Neuronal stem cell (in vitro differentiated cells): ENCODE measurements around the gene SIRPA.
"Not testable (repeated sequence)": the region's sequence is repeated elsewhere in the genome, so short reads cannot be mapped to it uniquely, and the experiment has no call there.

Source experiments
- DNase-seq: peaks from one replicate; pipeline ENCODE4 v3.0.0-alpha.2; 2013; ENCODE audit warnings: low spot score
- H2AFZ ChIP-seq: one replicate; pipeline ENCODE4 v1.6.1; 2013; ENCODE audit warnings: mild to moderate bottlenecking, low read length, inconsistent platforms
- H2AK5ac ChIP-seq: 2 replicates; pipeline ENCODE4 v1.6.1; 2013; ENCODE audit warnings: low read depth, mild to moderate bottlenecking, inconsistent platforms, low read length, moderate library complexity, mixed read lengths
- H2BK120ac ChIP-seq: 2 replicates; pipeline ENCODE4 v1.6.1; 2013; ENCODE audit warnings: low read depth, mild to moderate bottlenecking, inconsistent platforms, low read length, moderate library complexity, mixed read lengths
- H2BK12ac ChIP-seq: one replicate; pipeline ENCODE4 v1.6.1; 2013; ENCODE audit warnings: low read length, inconsistent platforms
- H2BK15ac ChIP-seq: 2 replicates; pipeline ENCODE4 v1.6.1; 2013; ENCODE audit warnings: mild to moderate bottlenecking, low read length, inconsistent platforms, mixed read lengths
- H2BK5ac ChIP-seq: one replicate; pipeline ENCODE4 v1.6.1; 2013; ENCODE audit warnings: inconsistent platforms, mild to moderate bottlenecking, low read length, moderate library complexity
- H3K14ac ChIP-seq: one replicate; pipeline ENCODE4 v1.6.1; 2013; ENCODE audit warnings: low read length, inconsistent platforms
- H3K18ac ChIP-seq: 2 replicates; pipeline ENCODE4 v1.6.1; 2013; ENCODE audit warnings: low read length, inconsistent platforms
- H3K23ac ChIP-seq: 2 replicates; pipeline ENCODE4 v1.6.1; 2013; ENCODE audit warnings: low read depth, mild to moderate bottlenecking, mixed read lengths, low read length, inconsistent platforms; ENCODE audit not compliant: poor library complexity
- H3K27ac ChIP-seq: replicated peaks from 3 replicates; pipeline ENCODE4 v1.5.1; 2013; ENCODE audit warnings: low read length, inconsistent platforms
- H3K27me3 ChIP-seq, 3 experiments: 2 replicates each; pipeline ENCODE4 v1.6.1; 2013; ENCODE audit warnings: low read length in 3 of 3, mild to moderate bottlenecking in 2 of 3, inconsistent platforms in 1 of 3, low read depth in 1 of 3, mixed read lengths in 1 of 3, moderate library complexity in 1 of 3; ENCODE audit not compliant: control insufficient read depth in 3 of 3, insufficient read depth in 3 of 3
- H3K36me3 ChIP-seq, 2 donors: replicated peaks in 1 of 2; 2 replicates each; pipeline ENCODE4 v1.6.1; 2013; ENCODE audit warnings: low read length in 2 of 2; ENCODE audit not compliant: control insufficient read depth in 2 of 2, insufficient read depth in 2 of 2
- H3K4ac ChIP-seq: 2 replicates; pipeline ENCODE4 v1.6.1; 2013; ENCODE audit warnings: inconsistent platforms, mild to moderate bottlenecking, low read length, moderate library complexity
- H3K4me1 ChIP-seq, 2 donors: 1 replicate in 1 of 2; 2 replicates in 1 of 2; pipeline ENCODE4 v1.6.1; 2013; ENCODE audit warnings: low read length in 2 of 2, low read depth in 1 of 2; ENCODE audit not compliant: control insufficient read depth in 2 of 2, insufficient read depth in 1 of 2
- H3K4me2 ChIP-seq: one replicate; pipeline ENCODE4 v1.6.1; 2013; ENCODE audit warnings: mild to moderate bottlenecking, low read length, inconsistent platforms; ENCODE audit not compliant: insufficient read depth, poor library complexity, severe bottlenecking
- H3K4me3 ChIP-seq, 2 donors: 2 replicates each; pipeline ENCODE4 v1.5.1; 2013; ENCODE audit warnings: low read length in 2 of 2, mild to moderate bottlenecking in 2 of 2, inconsistent platforms in 1 of 2, moderate library complexity in 1 of 2
- H3K79me1 ChIP-seq: one replicate; pipeline ENCODE4 v1.6.1; 2013; ENCODE audit warnings: low read depth, mild to moderate bottlenecking, inconsistent platforms, low read length, moderate library complexity
- H3K9ac ChIP-seq: one replicate; pipeline ENCODE4 v1.6.1; 2013; ENCODE audit warnings: mild to moderate bottlenecking, low read depth, low read length, inconsistent platforms; ENCODE audit not compliant: poor library complexity
- H3K9me3 ChIP-seq, 2 donors: replicated peaks in 1 of 2; 2 replicates each; pipeline versions ENCODE3 to v1.6.1; 2013; ENCODE audit warnings: low read length in 2 of 2, mild to moderate bottlenecking in 2 of 2, inconsistent platforms in 1 of 2, low read depth in 1 of 2, mixed read lengths in 1 of 2, moderate library complexity in 1 of 2; ENCODE audit not compliant: control insufficient read depth in 2 of 2, insufficient read depth in 1 of 2
- H4K8ac ChIP-seq: one replicate; pipeline ENCODE4 v1.6.1; 2013; ENCODE audit warnings: low read depth, mild to moderate bottlenecking, inconsistent platforms, low read length, moderate library complexity
- H4K91ac ChIP-seq: one replicate; pipeline ENCODE4 v1.6.1; 2013; ENCODE audit warnings: low read length, low read depth, mild to moderate bottlenecking, inconsistent platforms; ENCODE audit not compliant: poor library complexity
- WGBS, 2 donors: extraction: QIAGEN DNeasy Blood & Tissue Kit; methylation state at CpG; one replicate each; pipeline ENCODE4 v1.1.7; 2013; ENCODE audit warnings: missing lambda C conversion rate in 2 of 2, mixed read lengths in 1 of 2; ENCODE audit not compliant: insufficient read length in 2 of 2, insufficient replicate concordance in 1 of 2; ENCODE audit errors: extremely low coverage in 2 of 2; 5-methylcytosine and 5-hydroxymethylcytosine counted together

The SIRPA gene

DNA sequence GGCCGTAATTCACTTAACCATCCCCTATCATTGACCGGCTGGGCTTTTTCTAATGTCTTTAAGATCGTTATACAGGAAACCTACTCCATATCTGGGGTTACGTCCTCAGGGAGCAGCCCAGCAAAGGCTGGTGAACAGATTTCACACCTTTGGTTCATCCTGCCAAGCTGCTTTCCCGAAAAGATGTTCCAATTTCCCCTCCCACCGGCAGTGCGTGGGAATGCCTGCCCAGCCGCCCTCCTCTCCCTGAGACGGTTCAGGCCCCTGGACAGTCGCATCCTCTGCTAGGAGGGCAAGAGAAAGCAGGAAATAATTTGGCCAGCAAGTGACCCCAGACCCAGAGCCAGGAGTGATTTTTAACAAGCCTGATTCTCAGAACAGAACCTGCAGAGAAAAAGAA, 16.3 kb downstream of the SIRPA start:
- WGBS, 2 donors = no CpG with 5 or more reads among the region's 10 CpGs
- Histone ChIP-seq H3K27me3 (no peaks in the 10 kb centered on the region), H3K9ac (no peak overlapping the region), H3K23ac (no peak overlapping the region), H2BK15ac (no peak overlapping the region), H2BK12ac (no peak overlapping the region), H3K18ac (no peak overlapping the region), H2BK5ac (no peak overlapping the region), H3K4me3 (no peak overlapping the region), H2BK120ac (no peak overlapping the region), H3K4ac (no peak overlapping the region), H3K4me2 (no peak overlapping the region), H3K4me1 (peaks cover 0 to 8% of the 10 kb centered on the region in 2 donors), H2AFZ (no peak overlapping the region), H3K27ac (no peak overlapping the region), H3K36me3 (peaks cover 2 to 11% of the 10 kb centered on the region in 2 donors), H4K91ac (no peak overlapping the region), H3K79me1 (no peaks in the 10 kb centered on the region), H4K8ac (no peak overlapping the region), H2AK5ac (no peak overlapping the region), H3K9me3 (no peaks in the 10 kb centered on the region), H3K14ac (no peak overlapping the region)
- no peak for DNase-seq

DNA sequence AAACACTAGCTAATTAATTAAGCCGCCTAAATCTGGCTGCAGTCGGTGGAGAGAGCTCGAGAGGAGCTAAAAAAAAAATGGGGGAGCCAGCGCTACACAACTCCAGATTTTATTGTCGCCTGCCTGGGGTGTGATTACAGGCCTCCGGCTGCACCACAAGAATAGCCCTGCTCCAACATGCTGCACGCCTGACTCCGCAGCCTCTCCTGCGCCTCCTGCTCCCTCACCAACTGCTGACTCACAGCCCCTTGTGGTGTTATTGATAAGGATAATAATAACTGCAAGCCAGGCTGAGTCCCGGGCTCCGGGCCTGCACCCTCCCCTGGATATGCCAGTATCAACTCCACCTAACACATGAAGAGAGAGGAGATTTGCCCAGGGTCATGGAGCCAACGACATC, 16.8 kb downstream of the SIRPA start:
- H3K9ac ChIP-seq = no peak overlapping the region
- H3K14ac ChIP-seq = no peak overlapping the region
- H3K4me1 ChIP-seq = peaks cover 0 to 8% of the 10 kb centered on the region in 2 donors
- WGBS, 2 donors = no CpG with 5 or more reads among the region's 12 CpGs
- H2BK15ac ChIP-seq = no peak overlapping the region
- H3K36me3 ChIP-seq = peaks cover 2 to 16% of the 10 kb centered on the region in 2 donors
- no peak overlapping the region for H3K23ac ChIP-seq
- H2BK5ac ChIP-seq = no peak overlapping the region
- no peak overlapping the region for H4K91ac ChIP-seq
- no peaks in the 10 kb centered on the region for H3K27me3 ChIP-seq
- H3K4me2 ChIP-seq = no peak overlapping the region
- no peak overlapping the region for H4K8ac ChIP-seq
- no peak overlapping the region for H3K27ac ChIP-seq
- no peaks in the 10 kb centered on the region for H3K9me3 ChIP-seq
- H2BK120ac ChIP-seq = no peak overlapping the region
- no peak overlapping the region for H2AK5ac ChIP-seq
- no peak for DNase-seq
- H2AFZ ChIP-seq = no peak overlapping the region
- no peak overlapping the region for H3K4ac ChIP-seq
- H3K4me3 ChIP-seq = no peak overlapping the region
- H3K18ac ChIP-seq = no peak overlapping the region
- no peaks in the 10 kb centered on the region for H3K79me1 ChIP-seq
- no peak overlapping the region for H2BK12ac ChIP-seq

DNA sequence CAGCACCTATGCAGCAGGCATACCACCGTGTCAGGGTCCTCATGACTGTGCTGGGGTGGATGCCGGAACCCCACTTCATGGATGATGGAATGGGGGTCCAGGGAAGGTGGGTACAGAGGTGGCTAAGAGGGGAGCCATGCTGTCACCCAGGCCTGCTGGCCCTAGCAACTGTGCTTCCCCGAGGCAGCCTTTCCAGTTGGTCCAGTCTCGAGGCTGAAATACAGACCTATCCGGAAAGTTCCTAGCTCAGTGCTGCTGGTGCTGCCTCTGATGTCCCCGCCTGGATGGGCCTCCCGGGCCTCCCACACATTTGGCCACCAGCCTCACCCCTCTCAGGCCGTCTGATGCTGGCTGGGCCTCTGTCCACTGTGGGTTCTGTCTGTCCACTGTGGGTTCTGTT, 17.4 kb downstream of the SIRPA start:
- H2AK5ac ChIP-seq = no peak overlapping the region
- H3K23ac ChIP-seq = no peak overlapping the region
- H3K4me1 ChIP-seq = peaks cover 0 to 8% of the 10 kb centered on the region in 2 donors
- H3K9me3 ChIP-seq = no peaks in the 10 kb centered on the region
- H2BK12ac ChIP-seq = no peak overlapping the region
- peak overlapping the region; percentile 34 for H3K18ac ChIP-seq
- no peak for DNase-seq
- H4K8ac ChIP-seq = no peak overlapping the region
- no peak overlapping the region for H2BK120ac ChIP-seq
- H3K27me3 ChIP-seq = no peaks in the 10 kb centered on the region
- no peak overlapping the region for H3K4me2 ChIP-seq
- no peaks in the 10 kb centered on the region for H3K79me1 ChIP-seq
- H3K4me3 ChIP-seq = no peak overlapping the region
- no peak overlapping the region for H3K9ac ChIP-seq
- H2BK15ac ChIP-seq = no peak overlapping the region
- H3K4ac ChIP-seq = no peak overlapping the region
- no CpG with 5 or more reads among the region's 8 CpGs for WGBS, 2 donors
- H2AFZ ChIP-seq = no peak overlapping the region
- H3K36me3 ChIP-seq = peaks cover 2 to 18% of the 10 kb centered on the region in 2 donors
- H3K14ac ChIP-seq = no peak overlapping the region
- no peak overlapping the region for H4K91ac ChIP-seq
- no peak overlapping the region for H2BK5ac ChIP-seq
- no peak overlapping the region for H3K27ac ChIP-seq

DNA sequence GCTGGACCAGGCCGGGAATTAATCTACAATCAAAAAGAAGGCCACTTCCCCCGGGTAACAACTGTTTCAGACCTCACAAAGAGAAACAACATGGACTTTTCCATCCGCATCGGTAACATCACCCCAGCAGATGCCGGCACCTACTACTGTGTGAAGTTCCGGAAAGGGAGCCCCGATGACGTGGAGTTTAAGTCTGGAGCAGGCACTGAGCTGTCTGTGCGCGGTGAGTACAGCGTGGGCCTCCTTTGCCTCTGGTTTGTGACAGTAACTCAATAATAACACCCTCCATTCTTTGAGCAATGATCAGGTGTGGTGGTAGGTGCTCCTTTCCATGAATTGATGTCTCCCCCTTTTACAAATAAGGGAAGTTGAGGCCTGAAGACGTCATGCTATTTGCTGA, 20.0 kb downstream of the SIRPA start:
- H2AFZ ChIP-seq, H3K9me3 ChIP-seq, H3K9ac ChIP-seq, H2BK12ac ChIP-seq, H3K4ac ChIP-seq, H3K18ac ChIP-seq, H3K14ac ChIP-seq, H2BK15ac ChIP-seq, H4K91ac ChIP-seq, DNase-seq, H3K23ac ChIP-seq, H2BK120ac ChIP-seq, H3K4me1 ChIP-seq, H3K27me3 ChIP-seq, H3K79me1 ChIP-seq, H3K4me3 ChIP-seq, H3K27ac ChIP-seq, H3K4me2 ChIP-seq, H2BK5ac ChIP-seq, H2AK5ac ChIP-seq, H4K8ac ChIP-seq: not testable (repeated sequence)
- no CpG with 5 or more reads among the region's 12 CpGs for WGBS, 2 donors
- peaks cover 2 to 25% of the 10 kb centered on the region in 2 donors for H3K36me3 ChIP-seq
